ENCODE results near the gene NUP62. TPM values are rescaled to one million over a fixed set of nuclear protein-coding genes. Genes with fewer than 3 reads are reported as not detected.

The NUP62 gene
- polyA plus RNA-seq, 5 donors: 52.9 to 69.1 (median 62.4) TPM

DNA sequence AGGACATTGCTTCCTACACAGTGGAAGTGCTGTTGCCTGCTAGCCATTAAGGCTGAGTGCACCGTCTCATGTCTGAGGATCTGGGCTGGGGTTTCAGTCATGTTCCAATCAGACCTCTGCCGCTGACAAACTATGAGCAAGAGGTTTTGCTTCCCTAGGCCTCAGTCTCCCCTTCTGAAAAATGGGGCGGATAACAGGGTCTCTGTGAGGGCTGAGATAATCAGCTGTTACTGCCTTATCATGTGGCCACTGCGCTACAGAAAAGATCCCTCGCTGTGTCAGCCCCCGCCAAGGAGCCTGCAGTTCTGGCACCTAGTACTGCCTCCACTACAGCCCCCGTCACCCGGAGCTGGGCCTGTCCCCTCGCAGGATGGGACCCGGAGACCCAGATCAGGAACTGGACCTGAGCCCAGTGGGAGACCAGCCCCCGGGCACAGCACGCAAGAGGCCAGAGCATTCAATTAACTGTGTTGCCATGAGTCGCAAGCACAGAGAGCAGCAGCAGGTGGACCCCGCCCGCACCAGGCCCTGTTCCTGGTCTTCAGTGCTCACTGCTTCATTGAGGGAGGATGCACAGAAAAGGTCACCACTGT lies 58.9 kb downstream of the NUP62 start:
- DNase-seq: no peak

DNA sequence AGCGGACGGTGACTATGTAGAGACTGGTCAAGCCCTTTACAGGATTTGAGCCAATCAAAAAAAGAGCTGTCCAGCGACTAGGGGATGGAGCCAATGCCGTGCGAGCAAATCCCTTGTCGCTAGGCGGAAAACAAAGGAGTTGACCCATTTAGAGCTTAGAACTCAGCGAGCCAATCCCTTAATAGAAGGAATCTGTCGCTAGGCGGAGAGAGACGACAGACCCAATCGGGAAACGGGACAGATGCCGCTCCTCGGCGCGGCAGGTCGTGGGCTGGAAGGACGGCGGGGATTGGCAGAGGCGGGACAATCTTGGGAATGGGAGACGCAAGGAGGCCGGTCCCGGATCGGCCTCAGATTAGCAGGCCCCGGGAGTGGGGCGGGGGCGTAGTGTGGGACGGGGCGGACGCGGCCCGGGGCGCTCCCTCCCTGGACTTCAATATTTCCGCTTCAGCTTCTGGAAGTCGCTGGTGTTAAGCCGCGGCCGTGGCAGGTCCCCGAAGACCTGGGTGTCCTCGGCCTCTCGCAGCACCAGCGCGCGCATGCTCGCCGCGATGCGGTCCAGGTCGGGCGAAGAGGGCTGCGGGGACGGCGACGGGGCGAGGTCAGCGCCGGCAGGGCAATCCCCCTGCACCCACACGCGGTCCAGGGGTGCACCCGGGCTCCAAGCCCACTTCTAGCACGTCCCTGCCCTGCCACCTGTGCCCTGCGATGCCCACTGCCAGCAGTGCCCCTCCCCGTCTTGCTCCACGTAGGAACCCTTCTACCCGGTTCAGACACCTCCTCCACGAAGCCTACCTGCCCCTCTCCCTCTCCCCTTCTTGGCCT lies 59.6 kb downstream of the NUP62 start:
- DNase-seq: peak; percentile 99

DNA sequence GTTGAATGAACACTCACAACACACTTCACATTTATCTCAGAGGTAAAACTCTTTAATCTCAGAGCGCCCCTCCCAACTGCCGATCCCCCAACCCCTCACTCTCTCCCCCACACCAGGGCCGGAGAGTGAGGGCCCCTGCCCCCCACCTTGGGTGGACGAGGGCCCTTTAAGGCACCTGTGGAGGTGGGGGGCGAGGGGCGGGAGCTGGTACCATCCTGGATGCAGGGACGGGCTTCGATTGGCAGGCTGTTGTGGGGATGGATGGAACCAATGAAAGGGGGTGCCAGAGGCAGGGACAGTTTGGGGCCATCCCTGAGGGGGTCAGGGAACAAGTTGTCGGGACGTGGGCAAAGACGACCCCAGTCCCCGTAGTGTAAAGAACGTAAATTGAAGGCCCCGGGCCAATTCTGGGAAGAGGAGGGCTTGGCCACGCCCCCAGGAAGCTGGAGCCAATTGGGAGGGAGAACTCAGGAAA lies 60.3 kb downstream of the NUP62 start:
- DNase-seq: no peak

- DNase-seq: peak; percentile 92 to 93
Measured at GRCh38 chr19:49866933-49867782, 62.1 kb downstream of the NUP62 start, which contains the start of gene PNKP. PNKP (minus strand) TSS chr19:49867576; CDS start chr19:49867204, 372 bp downstream.

GRCh38 chr19:49864890-49865289 lies 64.4 kb downstream of the NUP62 start:
- DNase-seq: no peak

DNA sequence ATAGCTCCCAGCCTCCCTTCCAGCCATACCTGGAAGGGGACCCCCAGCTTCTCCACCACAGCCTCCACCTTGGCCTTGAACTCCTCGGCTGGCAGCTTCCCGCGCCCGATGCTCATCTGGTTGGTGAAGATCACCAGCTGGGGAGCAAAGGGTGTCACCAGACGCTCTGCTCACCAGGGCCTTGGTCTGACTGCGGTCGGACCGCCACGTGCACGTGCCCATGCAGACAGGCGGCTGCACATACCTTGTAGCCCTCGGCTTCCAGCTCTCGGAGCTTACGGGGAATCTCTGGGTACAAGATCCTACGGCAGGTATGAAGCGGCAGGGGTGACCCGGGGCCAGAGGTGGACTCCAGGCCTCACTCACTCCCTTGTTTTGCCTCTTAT lies 65.4 kb downstream of the NUP62 start:
- no peak for DNase-seq

GRCh38 chr19:49863254-49863934 lies 65.9 kb downstream of the NUP62 start:
- DNase-seq: no peak

DNA sequence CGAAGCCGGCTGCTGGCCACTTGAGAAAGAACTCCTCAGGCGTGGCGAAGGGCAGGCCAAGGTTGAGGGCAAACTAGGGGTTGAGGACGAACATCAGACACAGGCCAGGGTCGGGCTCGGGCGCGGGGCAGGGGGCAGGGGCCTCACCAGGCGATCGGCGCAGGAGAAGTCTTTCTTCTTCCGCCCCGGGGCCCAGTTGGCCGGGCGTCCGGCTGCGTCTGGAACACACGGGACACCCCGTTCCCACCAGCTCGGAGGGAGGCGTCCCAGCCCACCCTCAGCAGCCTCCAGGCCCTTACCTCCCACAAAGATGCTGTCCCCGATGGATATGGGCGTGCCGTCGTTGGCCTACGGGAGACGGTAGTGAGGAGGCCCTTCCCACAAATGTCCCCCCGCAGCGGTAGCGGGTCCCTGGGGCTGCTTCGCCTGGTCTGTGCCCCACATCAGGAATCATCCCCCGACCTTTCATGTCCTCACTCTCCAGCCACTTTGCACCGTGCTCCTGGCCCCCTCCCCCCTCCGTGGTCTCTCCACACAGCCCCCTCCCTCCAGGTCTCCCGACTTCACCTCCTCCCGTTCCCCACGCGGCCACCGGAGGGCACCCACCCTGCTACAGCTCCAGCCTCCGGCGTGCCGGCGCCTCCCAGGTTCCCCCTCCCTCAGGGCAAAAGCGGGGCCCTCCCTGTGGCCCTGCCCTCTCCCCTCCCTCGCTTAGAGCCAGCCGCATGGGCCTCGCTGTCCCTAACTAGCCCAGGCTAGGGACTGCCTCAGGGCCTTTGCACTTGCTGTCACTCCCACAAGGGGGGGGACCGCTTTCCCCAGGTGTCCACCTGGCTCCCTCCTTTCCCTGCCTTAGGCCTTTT lies 66.7 kb downstream of the NUP62 start:
- DNase-seq: no peak

GRCh38 chr19:49861541-49862378 lies 67.5 kb downstream of the NUP62 start:
- DNase-seq: no peak

DNA sequence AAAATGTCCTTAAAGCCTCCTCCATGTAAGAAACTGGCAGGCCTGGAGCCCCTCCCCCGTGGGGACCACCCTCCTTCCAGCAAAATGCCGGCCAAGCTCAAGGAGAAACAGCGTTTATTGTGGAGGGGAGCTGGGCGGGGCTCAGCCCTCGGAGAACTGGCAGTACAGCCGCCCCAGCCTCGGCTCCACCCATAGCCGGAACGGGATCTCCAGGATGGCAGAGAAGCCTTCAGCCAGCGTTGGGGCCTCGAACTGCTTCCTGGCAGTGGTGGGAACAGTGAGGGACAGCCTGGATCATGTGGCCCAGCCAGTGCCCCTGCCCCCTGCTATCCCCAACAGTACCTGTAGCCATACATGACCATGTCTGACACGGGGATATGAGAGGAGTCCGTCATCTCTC lies 68.2 kb downstream of the NUP62 start:
- no peak for DNase-seq

- no peak for DNase-seq
Measured at GRCh38 chr19:49860336-49861102, 68.8 kb downstream of the NUP62 start.

DNA sequence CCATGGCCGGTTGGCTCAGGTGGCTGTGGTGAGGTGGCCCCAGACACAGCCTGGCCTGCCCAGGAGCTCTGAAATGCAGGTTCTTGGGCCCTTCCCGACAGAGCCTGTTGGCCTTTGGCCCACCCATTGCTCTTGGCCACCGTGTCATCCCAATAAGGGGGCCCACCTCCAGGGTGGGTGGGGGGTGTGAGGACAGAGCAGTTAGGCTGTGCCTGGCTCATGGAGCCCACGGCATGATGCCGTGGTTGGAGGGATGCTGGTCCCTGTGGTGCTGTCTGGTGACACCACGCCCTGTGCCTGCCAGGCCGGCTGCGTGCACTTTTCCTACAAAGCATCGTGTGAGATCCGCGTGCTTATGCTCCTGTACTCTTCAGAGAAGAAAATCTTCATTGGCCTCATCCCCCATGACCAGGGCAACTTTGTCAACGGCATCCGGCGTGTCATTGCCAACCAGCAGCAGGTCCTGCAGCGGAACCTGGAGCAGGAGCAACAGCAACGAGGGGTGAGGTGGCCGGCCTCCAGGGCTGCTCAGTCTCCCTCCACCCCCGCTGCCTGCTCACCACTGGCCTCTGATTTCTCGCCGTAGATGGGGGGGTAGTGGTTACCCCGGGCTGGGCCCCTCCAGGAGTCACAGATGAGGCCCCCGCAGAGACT lies 69.5 kb downstream of the NUP62 start:
- no peak for DNase-seq

GRCh38 chr19:49858088-49858985 lies 71.0 kb downstream of the NUP62 start:
- no peak for DNase-seq

DNA sequence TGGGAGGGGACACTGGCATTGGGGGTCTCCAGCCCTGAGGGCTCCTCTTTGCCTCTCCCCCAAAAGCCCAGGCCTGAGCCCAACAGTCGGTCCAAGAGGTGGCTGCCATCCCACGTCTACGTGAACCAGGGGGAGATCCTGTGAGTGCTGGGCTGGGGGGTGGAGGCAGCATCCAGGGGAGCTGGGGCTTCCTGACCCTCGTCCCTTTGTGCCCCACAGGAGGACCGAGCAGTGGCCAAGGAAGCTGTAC lies 71.5 kb downstream of the NUP62 start:
- DNase-seq: no peak

DNA sequence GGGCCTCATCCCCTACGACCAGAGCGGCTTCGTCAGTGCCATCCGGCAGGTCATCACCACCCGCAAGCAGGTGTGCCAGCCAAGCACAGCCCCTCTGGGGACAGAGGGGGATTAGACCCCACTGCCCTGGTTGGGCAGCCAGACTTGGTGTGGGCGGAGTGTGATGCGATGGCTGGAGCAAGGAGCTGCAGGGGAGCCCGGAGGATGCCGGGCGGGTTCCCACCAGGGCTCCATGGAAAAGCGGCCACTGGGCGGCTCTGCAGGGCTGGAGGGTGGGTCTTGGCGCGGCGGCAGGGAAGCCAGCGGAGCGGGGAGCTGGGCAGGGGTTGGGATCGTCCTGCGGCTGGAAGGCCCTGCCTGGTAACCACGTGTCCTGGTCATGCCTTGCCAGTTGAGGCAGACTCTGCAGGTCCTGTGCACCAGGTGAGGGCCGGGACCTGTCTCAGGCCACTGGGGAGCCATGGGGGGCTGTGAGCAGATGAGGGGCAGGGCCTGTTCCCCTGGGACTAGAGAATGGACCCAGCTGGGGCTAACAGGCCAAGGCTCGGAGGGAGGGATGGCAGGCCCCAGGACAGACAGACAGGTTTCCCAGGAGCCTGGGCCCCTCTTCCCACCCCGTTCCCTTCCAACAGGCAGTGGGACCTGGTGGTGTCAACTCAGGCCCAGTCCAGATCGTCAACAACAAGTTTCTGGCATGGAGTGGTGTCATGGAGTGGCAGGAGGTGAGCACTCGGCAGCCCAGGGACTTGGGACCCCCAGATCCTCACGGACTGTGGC lies 72.1 kb downstream of the NUP62 start:
- no peak for DNase-seq

All from right lung (tissue), 5 donors.